Superior temporal gyrus (tissue), 1 donor: ENCODE measurements around the gene AK8.
"Not testable (repeated sequence)": the region's sequence is repeated elsewhere in the genome, so short reads cannot be mapped to it uniquely, and the experiment has no call there.

Experiments used
- DNase-seq: peaks from one replicate; pipeline ENCODE4 v3.0.0-alpha.2; 2016; ENCODE audit errors: extremely low spot score

Gene AK8

DNA sequence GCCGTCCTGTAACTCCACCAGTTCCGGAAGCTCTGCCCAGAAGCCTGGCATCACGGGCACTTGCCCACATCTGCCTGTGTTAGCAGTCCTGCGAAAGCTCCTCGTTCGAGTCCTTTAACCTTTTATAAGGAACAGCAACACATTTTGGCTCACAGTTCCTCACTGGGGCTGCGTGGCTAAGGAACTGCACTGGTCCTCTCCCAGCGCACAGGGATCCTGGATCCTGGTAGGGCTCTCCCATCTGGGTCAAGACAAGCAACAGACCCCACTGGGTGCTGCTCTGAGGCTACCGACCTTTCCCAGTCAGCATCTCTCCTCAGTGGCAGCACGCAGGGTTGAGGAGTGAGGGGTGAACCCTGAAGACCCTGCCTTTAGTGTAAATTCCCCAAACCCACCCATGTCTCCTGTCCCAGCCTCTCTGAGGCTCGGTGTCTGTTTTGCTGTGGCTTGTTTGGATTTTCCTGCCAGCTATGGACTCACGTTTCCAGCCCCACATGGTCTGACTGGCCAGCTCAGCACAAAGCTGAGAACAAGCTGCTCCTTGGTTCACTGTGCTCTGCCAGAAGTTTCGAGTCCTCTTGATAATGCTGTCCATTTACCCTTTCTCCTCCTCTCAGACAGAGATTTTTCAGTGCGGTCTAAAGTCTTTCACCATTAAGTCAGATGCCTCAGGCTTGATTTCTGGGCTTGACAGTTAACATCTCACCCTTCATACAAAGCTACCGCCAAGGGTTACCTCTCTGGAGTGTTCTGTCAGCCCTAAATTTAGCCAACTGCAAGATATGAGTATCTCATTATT, 80.0 kb downstream of the AK8 start:
- no peak for DNase-seq

DNA sequence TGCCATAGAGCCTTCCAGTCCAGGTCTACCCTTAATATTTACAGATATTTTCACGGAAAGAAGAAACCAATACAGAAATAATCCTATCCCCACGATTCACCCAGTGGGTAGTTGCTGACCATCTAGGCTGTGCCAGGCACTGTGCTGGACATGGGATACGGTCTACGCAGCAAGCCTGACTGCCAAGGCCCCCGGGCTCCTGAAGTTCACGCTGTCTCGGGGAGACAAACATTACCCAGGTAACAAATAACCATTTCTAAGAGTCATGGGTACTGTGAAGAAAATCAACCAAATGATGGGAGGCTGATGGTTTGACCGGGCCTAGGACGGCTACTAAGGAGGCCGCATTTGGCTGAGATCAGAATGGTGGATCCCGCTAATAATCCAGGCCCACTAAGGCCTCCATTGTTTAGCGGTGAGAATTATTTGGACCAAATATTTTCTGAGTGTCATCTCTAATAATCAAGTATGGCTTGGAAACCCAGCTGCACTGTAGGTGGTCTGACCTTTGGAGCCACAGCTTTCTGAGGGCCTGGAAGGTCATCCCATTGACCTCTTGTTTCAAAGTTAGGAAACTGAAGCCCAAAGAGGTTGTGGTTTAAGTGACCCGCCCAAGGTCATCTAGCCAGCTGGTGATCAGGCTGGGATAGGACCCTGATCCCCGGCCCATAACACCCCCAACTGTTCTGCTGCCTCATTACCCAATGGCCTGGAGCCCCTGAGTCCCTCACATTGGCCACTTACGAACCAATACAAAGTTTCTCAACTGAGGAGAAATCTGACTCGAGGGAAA, 82.4 kb downstream of the AK8 start:
- DNase-seq, result no peak

- DNase-seq, result no peak
Observed at GRCh38 chr9:132794730-132795380, 83.2 kb downstream of the AK8 start.

- DNase-seq, result no peak
Observed at GRCh38 chr9:132793606-132794580, 84.2 kb downstream of the AK8 start.

- no peak for DNase-seq
Observed at GRCh38 chr9:132792547-132792946, 85.5 kb downstream of the AK8 start.

DNA sequence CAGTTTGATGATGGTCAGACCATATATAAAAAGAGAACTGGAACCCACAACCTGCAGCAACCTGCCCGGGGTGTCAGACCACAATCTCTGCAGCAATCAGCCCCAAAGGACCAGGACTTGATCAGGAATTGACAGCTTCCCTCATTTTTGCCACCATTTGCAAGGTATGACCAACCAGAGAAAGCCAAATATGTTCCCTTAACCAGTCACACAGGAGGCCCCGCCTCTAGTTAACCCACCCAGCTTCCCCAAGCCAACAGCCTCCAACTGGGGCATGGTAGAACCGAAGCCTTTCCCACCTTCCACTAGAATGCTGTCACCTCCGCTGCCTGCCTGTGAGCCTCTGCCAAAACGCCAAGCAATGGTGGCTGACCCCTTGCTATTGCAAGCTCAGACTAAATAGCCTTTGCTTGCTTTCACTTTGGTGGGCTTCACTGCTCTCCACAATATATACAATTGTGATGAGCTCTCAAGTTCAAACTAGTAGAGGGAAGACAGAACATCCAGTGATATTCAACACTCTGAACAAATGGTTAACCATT, 86.3 kb downstream of the AK8 start:
- no peak for DNase-seq

DNA sequence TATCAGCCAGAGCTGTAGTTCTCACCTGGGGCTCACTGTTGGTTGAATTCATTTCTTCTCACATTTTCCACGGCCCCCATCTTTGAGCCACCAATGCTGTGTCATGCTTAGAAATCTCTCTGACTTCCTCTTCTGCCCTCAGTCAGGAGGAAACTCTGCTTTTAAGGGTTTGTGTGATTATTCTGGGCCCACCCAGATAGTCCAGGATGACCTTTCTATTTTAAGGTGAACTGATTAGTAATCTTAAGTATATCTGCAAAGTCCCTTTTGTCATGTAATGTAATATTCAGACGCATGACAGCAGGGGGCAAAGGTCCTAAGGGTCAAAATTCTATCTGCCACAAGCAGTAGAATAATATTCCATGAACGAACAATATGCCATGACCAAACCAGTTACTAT, 88.4 kb downstream of the AK8 start:
- DNase-seq, result no peak

- no peak for DNase-seq
Observed at GRCh38 chr9:132788378-132788777, 89.7 kb downstream of the AK8 start.

- DNase-seq, result no peak
Observed at GRCh38 chr9:132787748-132788159, 90.3 kb downstream of the AK8 start.

DNA sequence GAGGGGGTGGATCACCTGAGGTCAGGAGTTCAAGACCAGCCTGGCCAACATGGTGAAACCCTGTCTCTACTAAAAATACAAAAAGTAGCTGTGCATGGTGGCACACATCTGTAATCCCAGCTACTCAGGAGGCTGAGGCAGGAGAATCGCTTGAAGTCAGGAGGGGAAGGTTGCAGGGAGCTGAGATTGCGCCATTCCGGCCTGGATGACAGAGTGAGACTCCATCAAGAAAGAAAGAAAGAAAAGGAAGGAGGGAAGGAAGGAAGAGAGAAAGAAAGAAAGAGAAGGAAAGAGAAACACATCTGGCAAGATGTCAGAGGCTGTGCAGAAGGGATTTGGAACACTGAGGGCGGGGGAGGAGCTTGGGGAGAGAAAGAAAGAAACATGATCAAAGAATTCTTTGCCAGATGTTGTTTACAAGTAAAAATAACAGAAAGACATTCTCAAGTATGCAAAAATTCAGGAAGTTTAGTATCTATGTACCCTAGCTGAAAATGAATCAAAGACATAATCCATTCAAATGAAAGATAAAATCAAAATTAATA, 93.7 kb downstream of the AK8 start:
- no peak for DNase-seq

DNA sequence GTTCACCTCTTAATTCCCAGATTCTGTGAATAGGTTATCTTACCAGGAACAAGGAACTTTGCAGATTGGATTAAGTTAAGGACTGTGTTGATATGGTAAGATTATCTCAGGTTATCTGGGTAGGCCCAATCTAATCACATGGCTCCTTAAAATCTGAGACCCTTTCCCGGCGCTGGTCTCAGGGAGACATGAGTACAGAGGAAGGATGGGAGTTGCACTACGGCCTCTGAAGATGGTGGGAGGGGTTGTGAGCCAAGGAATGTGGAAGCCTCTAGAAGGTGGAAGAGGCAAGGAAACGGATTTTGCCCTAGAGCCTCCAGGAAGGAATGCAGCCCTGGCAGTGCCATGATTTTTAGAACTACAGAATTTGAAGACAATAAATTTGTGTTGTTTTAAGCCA, 95.1 kb downstream of the AK8 start:
- DNase-seq, result no peak

DNA sequence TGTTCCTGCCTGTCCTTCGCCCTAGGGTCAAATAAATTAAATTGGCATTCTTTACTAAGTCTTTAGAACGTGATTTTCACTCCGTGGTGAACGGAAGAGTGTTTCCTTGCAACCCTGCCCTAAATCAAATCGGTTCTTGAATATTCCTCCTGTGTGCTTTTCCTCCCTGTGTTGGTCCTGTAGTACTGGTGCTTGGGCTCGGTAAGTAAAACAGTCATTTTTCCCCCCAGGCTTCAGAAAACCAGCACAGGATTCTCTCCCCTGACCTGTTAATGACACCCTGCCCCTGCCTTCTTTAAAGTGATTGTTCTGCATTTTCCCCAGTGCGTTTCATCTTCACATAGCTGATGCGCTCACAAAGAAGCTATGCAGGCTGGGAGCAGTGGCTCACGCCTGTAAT, 96.0 kb downstream of the AK8 start:
- DNase-seq, result no peak

- no peak for DNase-seq
Observed at GRCh38 chr9:132780230-132781007, 97.7 kb downstream of the AK8 start.

DNA sequence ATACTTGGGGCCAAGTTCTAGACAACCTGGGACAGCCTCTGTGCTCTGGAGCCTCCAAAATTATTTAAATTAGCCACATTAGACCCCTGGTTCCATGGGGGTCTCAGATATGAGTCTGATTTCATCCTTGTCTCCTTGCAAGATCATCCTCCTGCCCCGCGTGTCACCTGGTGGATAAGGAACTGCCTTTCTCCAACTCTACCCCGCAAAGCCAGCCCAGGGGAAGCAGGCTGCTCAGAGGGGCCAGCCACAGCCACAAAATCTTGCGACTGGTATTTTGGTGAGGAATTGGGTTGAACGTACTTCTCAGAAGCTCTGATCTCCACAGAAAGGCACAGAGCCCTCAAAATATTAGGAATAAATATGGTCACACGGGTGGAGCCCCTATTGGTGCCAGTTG, 101.2 kb downstream of the AK8 start:
- no peak for DNase-seq

DNA sequence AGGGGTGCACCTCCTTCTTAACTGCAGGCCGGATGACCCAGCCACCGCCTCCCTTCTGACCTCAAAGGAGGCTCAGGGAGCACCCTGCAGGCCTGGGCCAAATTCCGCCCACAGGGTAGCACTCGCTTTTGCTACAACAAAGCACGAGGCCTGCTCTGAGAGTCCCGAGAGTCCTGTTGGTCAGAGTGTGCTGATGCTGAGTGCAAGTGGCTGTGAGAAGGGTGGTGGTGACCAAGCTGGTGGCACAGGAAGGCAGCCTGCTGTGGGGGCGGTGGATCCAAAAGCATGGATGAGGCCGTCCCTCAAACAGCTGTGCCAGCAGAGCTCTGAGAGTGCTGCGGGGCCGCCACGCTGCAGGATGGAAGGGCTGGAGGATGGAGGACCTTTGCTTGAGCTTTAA, 101.8 kb downstream of the AK8 start:
- no peak for DNase-seq

GRCh38 chr9:132775720-132776119, 102.4 kb downstream of the AK8 start:
- no peak for DNase-seq

GRCh38 chr9:132774886-132775285, 103.2 kb downstream of the AK8 start:
- DNase-seq, result no peak

- DNase-seq, result no peak
Observed at GRCh38 chr9:132773764-132774339, 104.2 kb downstream of the AK8 start.

GRCh38 chr9:132773093-132773492, 105.0 kb downstream of the AK8 start:
- no peak for DNase-seq

- not testable (repeated sequence) for DNase-seq
Observed at GRCh38 chr9:132771752-132772151, 106.3 kb downstream of the AK8 start.
